Lower lobe of right lung (tissue), 2 donors: ENCODE data around the gene ARNT2. TPM values are rescaled to one million over a fixed set of nuclear protein-coding genes. Genes with fewer than 3 reads are reported as not detected.

ENCODE experiments used
- ATAC-seq, 2 donors: fragments of 200-7000 bp; cut with Tn5 transposase; one replicate each; pipeline ENCODE4 v1.9.1; 2020 to 2022; ENCODE audit warnings: mild to moderate bottlenecking in 2 of 2, moderate library complexity in 2 of 2
- DNase-seq: peaks from one replicate; pipeline ENCODE4 v3.0.0-alpha.2; 2020
- H3K27ac ChIP-seq: fragments of 200-600 bp; one replicate; pipeline ENCODE4 v1.8.0; 2022
- H3K27me3 ChIP-seq: fragments of 200-600 bp; one replicate; pipeline ENCODE4 v1.8.0; 2022; ENCODE audit warnings: low read depth
- H3K36me3 ChIP-seq: fragments of 200-600 bp; one replicate; pipeline ENCODE4 v1.8.0; 2022; ENCODE audit warnings: mild to moderate bottlenecking
- H3K4me1 ChIP-seq: fragments of 200-600 bp; one replicate; pipeline ENCODE4 v1.8.0; 2022
- H3K4me3 ChIP-seq: fragments of 200-600 bp; one replicate; pipeline ENCODE4 v1.8.0; 2022; ENCODE audit warnings: mild to moderate bottlenecking
- H3K9me3 ChIP-seq: fragments of 200-600 bp; one replicate; pipeline ENCODE4 v1.8.0; 2022
- intact Hi-C: fragments of 100-400 bp; cut with DNase I; formaldehyde crosslinking; loops from one replicate; pipeline ENCODE4 v1.11.0; 2022
- total RNA-seq: library from RNA; stranded (reverse); fragmentation: NEBNext Ultra II Directional; extraction: Animal tissue kit (Norgen Biotek cat#: 25700); gene quantifications from one replicate; pipeline ENCODE4 v1.2.1, GENCODE V29; 2021
- TF ChIP-seq, protein P1 (sequence below): fragments of 200-600 bp; IDR thresholded peaks from one replicate; pipeline ENCODE4 v1.8.0; 2022; ENCODE audit warnings: antibody characterized with exemption, mild to moderate bottlenecking
- donor health status: DM: no; HTN: yes; CAD: no; lungs with severe emphysema.

The ARNT2 gene
- total RNA-seq, 1 donor from 2014 or later = 11.4 TPM

DNA sequence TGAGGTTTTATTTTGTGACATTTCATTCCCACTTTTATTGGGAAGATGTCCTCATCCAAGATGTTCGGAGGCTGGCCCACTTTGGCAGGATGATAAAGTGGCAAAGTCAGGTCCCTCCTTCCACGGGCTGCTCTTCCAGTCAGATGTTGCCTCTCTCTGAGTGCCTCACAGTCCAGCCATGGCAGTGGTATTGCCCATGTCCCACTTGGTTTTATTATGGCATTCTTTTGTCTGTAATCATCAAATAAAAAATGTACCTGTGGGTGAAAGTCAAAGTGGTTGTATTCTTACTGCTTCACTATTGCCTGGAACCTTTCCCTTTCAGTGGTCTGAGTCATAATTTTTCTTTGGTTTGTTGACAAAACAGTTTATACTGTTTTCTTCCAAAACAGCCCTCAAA is 20.2 kb downstream of the ARNT2 start:
- ATAC-seq (no peak), DNase-seq (no peak)
- Histone ChIP-seq H3K9me3 (no peaks in the 10 kb centered on the region), H3K27me3 (no peaks in the 10 kb centered on the region), H3K27ac (no peak overlapping the region), H3K36me3 (no peaks in the 10 kb centered on the region), H3K4me1 (peaks cover 3% of the 10 kb centered on the region), H3K4me3 (no peak overlapping the region)
- intact Hi-C loops = no loop called here
- TF ChIP-seq, protein P1, sequence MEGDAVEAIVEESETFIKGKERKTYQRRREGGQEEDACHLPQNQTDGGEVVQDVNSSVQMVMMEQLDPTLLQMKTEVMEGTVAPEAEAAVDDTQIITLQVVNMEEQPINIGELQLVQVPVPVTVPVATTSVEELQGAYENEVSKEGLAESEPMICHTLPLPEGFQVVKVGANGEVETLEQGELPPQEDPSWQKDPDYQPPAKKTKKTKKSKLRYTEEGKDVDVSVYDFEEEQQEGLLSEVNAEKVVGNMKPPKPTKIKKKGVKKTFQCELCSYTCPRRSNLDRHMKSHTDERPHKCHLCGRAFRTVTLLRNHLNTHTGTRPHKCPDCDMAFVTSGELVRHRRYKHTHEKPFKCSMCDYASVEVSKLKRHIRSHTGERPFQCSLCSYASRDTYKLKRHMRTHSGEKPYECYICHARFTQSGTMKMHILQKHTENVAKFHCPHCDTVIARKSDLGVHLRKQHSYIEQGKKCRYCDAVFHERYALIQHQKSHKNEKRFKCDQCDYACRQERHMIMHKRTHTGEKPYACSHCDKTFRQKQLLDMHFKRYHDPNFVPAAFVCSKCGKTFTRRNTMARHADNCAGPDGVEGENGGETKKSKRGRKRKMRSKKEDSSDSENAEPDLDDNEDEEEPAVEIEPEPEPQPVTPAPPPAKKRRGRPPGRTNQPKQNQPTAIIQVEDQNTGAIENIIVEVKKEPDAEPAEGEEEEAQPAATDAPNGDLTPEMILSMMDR = no peak

DNA sequence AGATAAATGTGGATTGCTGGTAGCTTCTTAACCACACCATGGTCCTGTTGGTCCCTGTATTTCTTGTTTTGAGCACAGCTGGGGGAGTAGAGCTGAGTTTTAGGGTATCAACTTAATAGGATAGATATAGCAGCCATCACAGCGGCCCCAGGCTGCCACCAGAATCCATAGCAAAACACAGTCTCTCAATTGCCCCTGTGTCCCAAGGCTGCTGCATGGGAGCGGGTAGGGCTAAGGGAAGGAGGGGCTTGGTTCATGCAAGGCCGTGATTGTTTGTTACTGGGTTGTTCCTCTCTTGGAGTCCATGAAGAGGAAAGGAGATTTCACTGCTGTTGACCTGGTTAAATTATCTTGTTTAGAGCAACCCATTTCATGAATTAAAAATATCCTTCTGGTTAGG is 22.1 kb downstream of the ARNT2 start:
- ATAC-seq (no peak), DNase-seq (no peak)
- Histone ChIP-seq H3K4me3 (no peak overlapping the region), H3K27me3 (no peaks in the 10 kb centered on the region), H3K9me3 (no peaks in the 10 kb centered on the region), H3K36me3 (no peaks in the 10 kb centered on the region), H3K27ac (no peak overlapping the region), H3K4me1 (no peaks in the 10 kb centered on the region)
- TF ChIP-seq, protein P1 = no peak
- intact Hi-C loops = no loop called here

DNA sequence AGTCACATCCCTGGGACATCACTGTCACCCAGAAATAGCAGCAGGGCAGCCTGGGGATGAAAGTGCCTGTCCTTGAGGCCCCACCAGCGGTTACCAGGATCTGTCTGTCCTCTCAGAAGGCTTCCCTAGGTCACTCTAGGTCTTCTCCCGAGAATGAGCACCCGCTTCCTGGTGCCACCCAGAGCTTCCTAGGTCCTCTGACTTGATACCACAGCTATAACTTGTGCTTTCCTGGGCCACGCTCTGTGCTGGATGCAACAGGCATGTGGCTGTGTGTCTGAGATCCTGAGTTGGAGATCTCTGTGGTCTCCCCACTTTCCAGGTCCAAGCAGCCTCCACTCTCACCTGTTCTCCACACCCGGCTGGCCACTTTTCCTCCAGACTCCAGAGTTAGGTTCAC is 25.8 kb downstream of the ARNT2 start:
- DNase-seq = no peak
- Histone ChIP-seq H3K27me3 (no peaks in the 10 kb centered on the region), H3K27ac (no peak overlapping the region), H3K4me1 (no peaks in the 10 kb centered on the region), H3K9me3 (no peaks in the 10 kb centered on the region), H3K4me3 (no peak overlapping the region), H3K36me3 (no peaks in the 10 kb centered on the region)
- intact Hi-C loops = no loop called here
- no peak for ATAC-seq
- TF ChIP-seq, protein P1 = no peak

DNA sequence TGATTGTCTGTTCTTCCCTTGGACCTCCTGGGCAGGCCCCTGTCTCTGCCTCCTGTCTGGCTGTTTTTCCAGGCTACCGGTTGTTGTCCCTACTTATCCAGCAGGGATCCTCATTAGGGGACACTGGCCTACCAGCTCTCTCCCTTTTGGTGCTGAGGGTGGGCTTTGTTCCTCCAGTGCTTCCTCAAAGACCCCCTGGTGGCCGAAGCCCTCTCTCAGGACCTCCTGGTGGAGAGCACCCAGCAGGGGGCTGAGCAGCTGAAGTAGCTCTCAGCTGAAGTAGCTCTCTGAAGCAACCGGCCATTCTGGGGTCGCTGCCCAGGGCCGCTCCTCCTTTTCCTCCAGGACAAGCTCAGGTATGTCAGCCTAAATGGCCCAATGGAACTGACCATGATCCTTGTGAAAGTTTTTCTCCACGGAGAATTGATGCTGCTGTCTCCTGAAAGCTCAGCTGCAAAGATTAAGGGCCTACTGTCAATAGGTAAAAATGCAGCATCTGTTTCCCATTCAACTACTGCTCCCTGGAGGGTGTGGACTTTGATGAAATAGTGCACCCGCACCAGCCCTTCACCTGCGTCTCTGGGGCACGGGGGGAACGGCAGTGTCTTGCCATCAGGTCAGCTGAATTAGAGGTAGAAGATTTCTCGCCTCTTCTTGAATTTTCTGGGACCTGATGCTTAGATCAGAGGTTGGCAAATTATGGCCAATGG is 27.6 kb downstream of the ARNT2 start:
- intact Hi-C loops = no loop called here
- H3K4me1 ChIP-seq = no peaks in the 10 kb centered on the region
- no peaks in the 10 kb centered on the region for H3K9me3 ChIP-seq
- no peak overlapping the region for H3K27ac ChIP-seq
- DNase-seq = no peak
- no peak overlapping the region for H3K4me3 ChIP-seq
- ATAC-seq = no peak
- no peaks in the 10 kb centered on the region for H3K36me3 ChIP-seq
- TF ChIP-seq, protein P1 = no peak
- no peaks in the 10 kb centered on the region for H3K27me3 ChIP-seq

DNA sequence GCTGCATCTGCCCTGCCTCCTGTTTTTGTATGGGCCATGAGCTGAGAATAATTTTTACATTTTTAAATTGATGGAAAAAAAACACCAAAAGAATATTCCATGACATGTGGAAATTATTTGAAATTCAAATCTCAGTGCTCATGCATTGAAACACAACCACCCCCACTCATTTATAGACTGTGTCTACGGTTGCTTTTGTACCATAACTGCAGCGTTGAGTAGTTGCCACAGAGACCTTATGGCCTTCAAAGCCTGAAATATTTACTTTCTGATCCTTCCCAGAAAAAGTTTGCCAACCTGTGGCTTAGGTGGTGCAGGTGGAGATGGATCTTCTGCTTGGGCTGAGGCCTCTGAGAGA is 28.1 kb downstream of the ARNT2 start:
- intact Hi-C loops = no loop called here
- H3K9me3 ChIP-seq = no peaks in the 10 kb centered on the region
- DNase-seq (no peak), ATAC-seq (no peak)
- H3K36me3 ChIP-seq = no peaks in the 10 kb centered on the region
- H3K27ac ChIP-seq = no peak overlapping the region
- no peaks in the 10 kb centered on the region for H3K4me1 ChIP-seq
- TF ChIP-seq, protein P1 = no peak
- no peaks in the 10 kb centered on the region for H3K27me3 ChIP-seq
- H3K4me3 ChIP-seq = no peak overlapping the region
